HepG2 (cell line): Measurements from ENCODE around the gene PRSS21.

ENCODE experiments used
- CTCF ChIP-seq: sonication (generic); formaldehyde crosslinking; IDR thresholded peaks from 2 replicates; pipeline ENCODE4 v1.5.0; 2020; ENCODE audit warnings: mild to moderate bottlenecking, missing genetic modification reagents, moderate library complexity
- MTF1 ChIP-seq: sonication (generic); formaldehyde crosslinking; IDR thresholded peaks from 2 replicates; pipeline ENCODE4 v1.5.0; 2020; ENCODE audit warnings: missing genetic modification reagents
- PHF21A ChIP-seq: sonication (generic); formaldehyde crosslinking; IDR thresholded peaks from 2 replicates; pipeline ENCODE4 v1.5.0; 2020; ENCODE audit warnings: mild to moderate bottlenecking, missing genetic modification reagents
- RARA ChIP-seq: IDR thresholded peaks from 2 replicates; pipeline ENCODE4 v1.6.1; 2016; ENCODE audit warnings: missing genetic modification reagents, missing compliant biosample characterization
- RBM22 ChIP-seq: fragments of 200-400 bp; formaldehyde crosslinking; optimal IDR thresholded peaks from 2 replicates; pipeline ENCODE3; 2017; ENCODE audit warnings: mild to moderate bottlenecking, low read length, moderate library complexity
- ZNF318 ChIP-seq: sonication (generic); formaldehyde crosslinking; IDR thresholded peaks from 2 replicates; pipeline ENCODE4 v1.4.0; 2020; ENCODE audit warnings: mild to moderate bottlenecking, missing genetic modification reagents

- TF ChIP-seq PHF21A = no peak
- TF ChIP-seq CTCF (CRISPR knock-in tag) = no peak
- TF ChIP-seq ZNF318 (CRISPR knock-in tag) = no peak
- TF ChIP-seq RBM22 = no peak
- no peak for TF ChIP-seq MTF1 (CRISPR knock-in tag)
- no peak for TF ChIP-seq RARA (CRISPR knock-in tag)
Measured at GRCh38 chr16:2779151-2779920, 37.7 kb upstream of the PRSS21 start.
